ENCODE data around the gene STEAP3.
A peak's percentile ranks its signal among the peaks of the same experiment; 100 is the strongest.

Gene STEAP3

DNA sequence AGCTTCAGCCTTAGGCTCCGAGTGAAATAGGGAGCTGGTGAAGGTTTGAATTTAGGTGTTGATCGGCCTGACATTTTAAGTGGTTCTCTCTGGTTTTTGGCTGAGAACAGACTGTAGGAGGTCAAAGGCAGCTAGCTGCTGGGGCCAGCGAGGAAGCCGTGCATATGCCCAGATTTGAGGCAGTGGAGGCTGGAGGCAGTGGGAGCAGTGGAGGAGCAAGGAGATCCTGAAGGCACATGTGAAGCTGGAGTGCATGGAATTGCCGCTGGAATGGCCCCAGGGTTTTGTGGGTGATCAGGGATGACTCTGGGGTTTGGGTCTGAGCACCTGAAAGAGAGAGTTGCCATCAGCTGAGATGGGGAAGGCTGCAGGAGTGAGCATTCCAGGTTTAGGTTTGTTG is 25.1 kb downstream of the STEAP3 start:
- DNase-seq, result no peak

DNA sequence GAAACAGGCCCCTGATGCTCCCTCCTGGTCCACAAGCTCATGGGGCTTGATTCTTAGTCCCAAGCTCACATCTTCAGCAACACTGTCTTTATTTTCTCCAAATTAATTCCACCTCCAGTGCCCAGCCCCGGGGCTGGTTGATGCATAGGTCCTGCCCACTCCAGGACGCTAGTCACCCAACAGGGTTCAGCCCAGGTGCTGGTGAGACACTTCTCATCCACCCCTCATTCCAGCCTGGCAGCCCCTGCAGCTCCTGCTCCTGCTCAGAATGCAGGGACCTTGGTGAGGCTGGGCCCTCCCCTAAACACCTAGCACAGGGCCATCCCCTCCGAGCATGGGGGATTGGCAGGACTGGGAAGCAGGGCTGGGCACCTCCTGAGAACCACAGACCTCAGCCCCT is 25.7 kb downstream of the STEAP3 start:
- no peak for DNase-seq

DNA sequence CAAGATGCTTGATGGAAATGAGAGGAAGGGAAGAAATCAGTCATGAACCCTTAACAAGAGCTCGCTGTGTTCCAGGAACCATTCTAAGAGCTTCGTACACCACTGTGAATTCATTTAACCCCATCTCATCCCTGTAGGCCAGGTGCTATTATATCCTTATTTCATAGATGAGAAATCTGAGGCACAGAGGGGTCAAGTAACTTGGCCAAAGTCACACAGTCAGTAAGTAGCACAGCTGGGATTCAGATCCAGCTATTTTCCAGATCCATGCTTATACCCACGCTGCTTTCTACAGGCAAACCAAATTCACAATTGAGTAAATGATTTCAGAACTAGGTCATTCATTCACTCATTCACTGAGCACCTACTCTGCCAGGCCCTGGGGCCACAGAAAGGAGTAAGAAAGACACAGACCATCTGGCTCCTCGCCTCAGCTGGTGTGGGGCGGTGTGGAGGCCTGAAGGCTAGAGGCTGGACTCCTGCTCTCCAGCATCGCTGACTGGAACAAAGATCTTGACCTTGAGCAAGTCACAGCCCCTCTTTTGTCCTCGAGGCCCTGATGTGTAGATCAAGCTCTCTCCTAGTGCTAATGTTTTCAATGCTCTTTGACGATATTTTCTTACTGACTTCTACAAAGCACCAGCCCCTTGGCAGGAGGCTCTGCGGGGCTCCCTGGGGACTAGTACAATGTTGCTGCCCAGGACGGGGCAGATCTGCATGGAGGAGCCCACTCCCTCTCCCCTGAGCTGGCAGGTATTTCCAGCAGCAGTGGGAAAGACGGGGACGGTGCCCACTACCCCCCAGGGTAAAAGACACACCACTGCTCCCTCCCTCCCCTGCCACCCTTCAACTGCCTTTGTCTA is 26.5 kb downstream of the STEAP3 start:
- no peak for DNase-seq

DNA sequence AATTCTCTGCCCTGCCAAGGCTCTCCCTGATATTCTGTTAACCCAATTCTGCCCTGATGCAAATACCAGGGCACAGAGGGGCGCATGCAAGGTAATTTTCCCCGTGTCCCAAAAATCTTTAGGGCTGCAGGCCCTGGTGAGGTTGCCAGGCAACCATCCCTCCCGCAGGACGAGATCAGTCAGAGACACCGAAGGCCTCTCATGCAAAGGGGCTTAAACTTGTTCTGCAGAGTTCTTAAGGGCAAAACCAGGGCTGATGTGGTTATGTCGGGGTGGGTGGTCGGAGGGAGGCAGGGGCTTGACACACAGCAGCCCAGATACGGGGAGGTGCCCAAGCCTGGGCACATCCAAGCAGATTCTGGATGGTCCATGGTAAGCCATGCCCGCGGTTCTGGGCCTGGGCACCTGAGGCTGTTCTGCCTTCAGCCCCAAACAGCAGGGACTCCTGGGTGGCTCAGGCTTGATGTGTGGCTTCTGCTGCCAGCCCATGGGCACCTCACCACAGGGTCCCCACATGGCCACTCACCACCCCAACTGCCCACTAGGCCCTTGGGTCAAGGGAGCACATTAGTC is 27.2 kb downstream of the STEAP3 start:
- DNase-seq, result no peak

GRCh38 chr2:119251652-119252051 is 28.0 kb downstream of the STEAP3 start:
- DNase-seq, result no peak

GRCh38 chr2:119252186-119253113 is 28.8 kb downstream of the STEAP3 start:
- DNase-seq, result no peak

GRCh38 chr2:119253114-119253702 is 29.6 kb downstream of the STEAP3 start:
- DNase-seq, result no peak

- no peak for DNase-seq
These were observed 30.3 kb downstream of the STEAP3 start for GRCh38 chr2:119253760-119254600.

GRCh38 chr2:119254601-119255080 is 31.0 kb downstream of the STEAP3 start:
- no peak for DNase-seq

DNA sequence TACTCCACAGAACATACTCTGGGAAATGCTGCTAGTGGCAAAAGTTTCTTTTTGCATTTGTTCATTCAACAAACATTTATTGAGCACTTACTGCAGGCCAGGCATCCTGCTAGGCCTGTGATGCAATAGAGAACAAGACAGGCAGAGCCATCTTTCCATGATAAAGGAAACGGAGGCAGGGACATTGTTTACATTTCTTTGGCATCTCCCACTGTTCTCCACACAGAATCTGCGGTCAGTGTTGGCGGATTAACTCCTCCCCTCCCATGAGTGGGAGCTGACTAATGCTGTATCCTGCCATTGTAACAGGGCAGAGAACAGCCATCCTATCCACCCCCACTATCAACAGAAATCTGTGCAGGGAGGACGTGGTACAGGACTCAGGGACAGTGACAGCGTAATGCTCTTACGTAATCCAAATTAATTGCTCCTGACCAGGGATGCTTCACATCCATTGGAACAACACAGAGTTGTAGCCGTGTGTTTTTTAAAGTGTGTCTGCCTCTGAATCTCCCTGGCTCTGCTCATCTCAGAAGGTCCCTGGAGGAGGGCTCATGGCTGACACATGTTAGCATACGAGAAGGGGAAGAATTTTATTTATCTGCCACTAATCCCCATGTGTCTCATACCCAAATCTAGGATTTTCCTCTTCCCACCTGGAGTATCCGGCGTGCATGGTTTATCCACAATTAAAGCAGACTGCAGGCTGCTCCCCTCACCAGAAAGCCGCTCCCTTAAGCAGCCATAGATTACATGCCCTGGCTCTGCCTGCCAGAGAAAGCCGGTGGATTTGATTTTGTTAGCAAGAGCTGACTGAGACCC is 32.3 kb downstream of the STEAP3 start:
- no peak for DNase-seq

- DNase-seq, result no peak
These were observed 32.9 kb downstream of the STEAP3 start for GRCh38 chr2:119256582-119256921.

GRCh38 chr2:119257198-119257597 is 33.6 kb downstream of the STEAP3 start:
- DNase-seq, result no peak

- DNase-seq, result no peak
These were observed 35.7 kb downstream of the STEAP3 start for GRCh38 chr2:119259296-119259860.

DNA sequence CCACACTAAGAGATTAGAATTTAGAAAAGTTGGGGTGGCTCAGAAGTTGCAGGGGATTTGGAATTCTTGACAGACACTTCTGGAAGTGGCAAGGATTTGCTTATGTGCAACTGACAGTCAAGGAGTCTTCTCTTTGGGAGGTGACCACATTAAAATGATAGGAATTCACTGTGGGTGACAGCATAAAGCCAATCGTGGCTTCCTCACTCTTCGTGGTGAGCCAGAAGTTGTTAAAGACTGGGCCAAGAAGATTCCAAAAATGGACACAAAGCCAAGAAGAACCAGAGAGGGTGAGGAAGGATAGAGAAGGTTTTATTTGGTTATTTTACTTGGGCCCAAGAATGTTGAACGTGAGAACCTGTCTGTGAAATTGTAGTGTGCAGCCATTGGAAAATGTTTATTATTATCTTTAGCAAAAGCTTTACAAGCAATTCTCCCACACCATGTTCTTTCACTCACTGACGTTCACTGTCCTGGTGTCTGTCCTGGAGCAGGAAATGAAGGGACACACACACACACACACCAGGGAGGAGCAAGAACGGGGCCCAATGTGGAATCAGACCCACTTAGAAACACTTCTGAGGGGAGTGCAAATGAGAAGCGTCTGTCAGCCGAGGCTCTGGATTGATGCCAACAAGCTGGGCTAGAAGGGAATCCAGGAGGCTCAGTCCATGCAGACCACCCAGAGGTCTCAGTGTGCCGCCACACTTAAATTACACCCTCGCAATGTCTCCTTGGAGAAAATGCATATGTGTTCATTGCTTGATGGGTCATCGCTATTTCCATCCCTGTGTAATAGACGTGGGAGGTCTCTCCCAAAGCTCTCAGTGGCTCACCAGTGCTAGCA is 37.2 kb downstream of the STEAP3 start:
- no peak for DNase-seq

- DNase-seq, result no peak
These were observed 38.0 kb downstream of the STEAP3 start for GRCh38 chr2:119261493-119262225.

DNA sequence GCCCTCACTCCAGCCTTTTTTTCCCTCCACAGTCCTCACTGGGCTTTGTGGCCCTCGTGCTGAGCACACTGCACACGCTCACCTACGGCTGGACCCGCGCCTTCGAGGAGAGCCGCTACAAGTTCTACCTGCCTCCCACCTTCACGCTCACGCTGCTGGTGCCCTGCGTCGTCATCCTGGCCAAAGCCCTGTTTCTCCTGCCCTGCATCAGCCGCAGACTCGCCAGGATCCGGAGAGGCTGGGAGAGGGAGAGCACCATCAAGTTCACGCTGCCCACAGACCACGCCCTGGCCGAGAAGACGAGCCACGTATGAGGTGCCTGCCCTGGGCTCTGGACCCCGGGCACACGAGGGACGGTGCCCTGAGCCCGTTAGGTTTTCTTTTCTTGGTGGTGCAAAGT is 39.4 kb downstream of the STEAP3 start:
- no peak for DNase-seq

- DNase-seq, result no peak
These were observed 40.0 kb downstream of the STEAP3 start for GRCh38 chr2:119263656-119264055.

DNA sequence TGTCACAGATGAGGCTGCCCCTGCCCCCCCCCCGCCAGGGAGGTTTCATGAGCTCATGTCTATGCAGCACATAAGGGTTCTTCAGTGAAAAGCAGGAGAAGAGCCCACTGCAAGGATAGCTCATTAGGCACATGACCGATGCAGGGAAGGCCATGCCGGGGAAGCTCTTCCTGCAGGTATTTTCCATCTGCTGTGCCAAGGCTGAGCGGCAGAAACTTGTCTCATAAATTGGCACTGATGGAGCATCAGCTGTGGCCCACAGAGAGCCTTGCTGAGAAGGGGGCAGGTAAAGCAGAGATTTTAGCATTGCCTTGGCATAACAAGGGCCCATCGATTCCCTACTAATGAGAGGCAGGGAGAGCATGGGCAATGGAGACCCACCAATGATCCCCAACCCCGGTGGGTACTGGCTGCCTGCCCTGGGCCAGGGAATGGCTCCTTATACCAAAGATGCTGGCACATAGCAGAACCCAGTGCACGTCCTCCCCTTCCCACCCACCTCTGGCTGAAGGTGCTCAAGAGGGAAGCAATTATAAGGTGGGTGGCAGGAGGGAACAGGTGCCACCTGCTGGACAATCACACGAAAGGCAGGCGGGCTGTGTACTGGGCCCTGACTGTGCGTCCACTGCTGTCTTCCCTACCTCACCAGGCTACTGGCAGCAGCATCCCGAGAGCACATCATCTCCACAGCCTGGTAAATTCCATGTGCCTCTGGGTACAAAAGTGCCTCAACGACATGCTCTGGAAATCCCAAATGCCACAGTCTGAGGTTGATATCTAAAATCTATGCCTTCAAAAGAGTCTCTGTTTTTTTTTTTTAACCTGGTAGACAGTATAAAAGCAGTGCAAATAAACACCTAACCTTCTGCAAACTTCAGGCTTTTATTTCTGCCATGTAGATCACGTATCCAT is 41.4 kb downstream of the STEAP3 start:
- peak; percentile 16 for DNase-seq
